ENCODE data around the gene RNF113B.

RNF113B gene

DNA sequence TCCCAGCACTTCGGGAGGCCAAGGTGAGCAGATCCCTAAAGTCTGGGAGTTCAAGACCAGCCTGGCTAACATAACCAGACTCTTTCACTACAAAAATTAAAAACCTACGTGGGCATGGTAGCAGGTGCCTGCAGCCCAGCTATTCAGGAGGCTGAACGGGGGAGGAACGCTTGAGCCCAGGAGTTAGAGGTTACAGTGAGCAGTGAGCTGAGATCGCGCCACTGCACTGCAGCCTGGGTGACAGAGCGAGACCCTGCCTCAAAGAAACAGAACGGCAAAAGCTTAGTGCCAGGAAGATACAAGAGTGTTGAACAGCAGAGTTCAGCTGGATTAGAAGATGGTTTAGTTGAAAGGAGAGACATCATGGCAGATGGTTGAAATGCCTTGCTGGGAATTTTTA is 24.1 kb upstream of the RNF113B start:
- DNase-seq (ENCODE audit: low spot score): no peak
- Histone ChIP-seq H3K4me1 (ENCODE audit: insufficient read depth, poor library complexity, severe bottlenecking) (no peaks in the 10 kb centered on the region), H3K9me3 (ENCODE audit: severe bottlenecking) (peaks cover 5% of the 10 kb centered on the region), H3K27ac (ENCODE audit: poor library complexity, severe bottlenecking) (no peak overlapping the region), H3K27me3 (ENCODE audit: insufficient read depth, poor library complexity, severe bottlenecking) (no peaks in the 10 kb centered on the region), H3K4me3 (ENCODE audit: severe bottlenecking) (no peak overlapping the region), H3K36me3 (ENCODE audit: low read depth) (no peaks in the 10 kb centered on the region)
- ATAC-seq (ENCODE audit: low read depth): no peak
- TF ChIP-seq, protein P1, sequence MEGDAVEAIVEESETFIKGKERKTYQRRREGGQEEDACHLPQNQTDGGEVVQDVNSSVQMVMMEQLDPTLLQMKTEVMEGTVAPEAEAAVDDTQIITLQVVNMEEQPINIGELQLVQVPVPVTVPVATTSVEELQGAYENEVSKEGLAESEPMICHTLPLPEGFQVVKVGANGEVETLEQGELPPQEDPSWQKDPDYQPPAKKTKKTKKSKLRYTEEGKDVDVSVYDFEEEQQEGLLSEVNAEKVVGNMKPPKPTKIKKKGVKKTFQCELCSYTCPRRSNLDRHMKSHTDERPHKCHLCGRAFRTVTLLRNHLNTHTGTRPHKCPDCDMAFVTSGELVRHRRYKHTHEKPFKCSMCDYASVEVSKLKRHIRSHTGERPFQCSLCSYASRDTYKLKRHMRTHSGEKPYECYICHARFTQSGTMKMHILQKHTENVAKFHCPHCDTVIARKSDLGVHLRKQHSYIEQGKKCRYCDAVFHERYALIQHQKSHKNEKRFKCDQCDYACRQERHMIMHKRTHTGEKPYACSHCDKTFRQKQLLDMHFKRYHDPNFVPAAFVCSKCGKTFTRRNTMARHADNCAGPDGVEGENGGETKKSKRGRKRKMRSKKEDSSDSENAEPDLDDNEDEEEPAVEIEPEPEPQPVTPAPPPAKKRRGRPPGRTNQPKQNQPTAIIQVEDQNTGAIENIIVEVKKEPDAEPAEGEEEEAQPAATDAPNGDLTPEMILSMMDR (IDR thresholded peaks at IDR 0.05; ENCODE audit: poor library complexity, severe bottlenecking): no peak

DNA sequence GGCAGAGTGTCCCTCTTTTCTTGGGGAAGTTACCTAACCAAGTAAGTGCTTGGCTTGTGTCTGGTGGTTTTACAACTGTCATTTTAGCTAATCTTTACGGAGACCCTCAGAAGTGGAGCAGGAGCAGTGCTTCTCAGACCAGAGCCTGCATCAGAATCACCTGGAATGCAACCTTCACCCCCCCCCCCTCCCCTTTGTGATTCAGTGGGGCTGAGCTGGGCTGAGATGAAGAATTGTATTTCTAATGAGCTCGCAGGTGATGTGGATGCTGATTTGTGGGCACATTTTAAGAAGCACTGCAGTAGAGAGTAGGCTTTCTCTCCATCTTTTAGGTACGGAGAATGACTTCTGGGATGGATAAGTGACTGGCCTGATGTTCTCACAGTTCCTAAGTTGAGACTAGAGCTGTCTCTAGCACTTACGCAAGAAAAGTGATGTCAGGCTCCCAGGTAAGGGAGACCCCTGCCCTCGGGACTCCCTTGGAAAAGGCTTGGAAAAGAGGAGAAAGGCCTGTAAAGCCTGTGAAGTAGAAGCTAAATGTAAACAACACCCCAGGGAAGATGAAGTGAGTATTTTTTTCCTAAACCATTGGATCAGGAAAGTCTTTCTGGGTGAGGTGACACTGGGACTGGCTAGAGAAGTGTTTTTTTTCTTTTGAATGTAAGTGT is 23.3 kb upstream of the RNF113B start:
- no peak for ATAC-seq (ENCODE audit: low read depth)

DNA sequence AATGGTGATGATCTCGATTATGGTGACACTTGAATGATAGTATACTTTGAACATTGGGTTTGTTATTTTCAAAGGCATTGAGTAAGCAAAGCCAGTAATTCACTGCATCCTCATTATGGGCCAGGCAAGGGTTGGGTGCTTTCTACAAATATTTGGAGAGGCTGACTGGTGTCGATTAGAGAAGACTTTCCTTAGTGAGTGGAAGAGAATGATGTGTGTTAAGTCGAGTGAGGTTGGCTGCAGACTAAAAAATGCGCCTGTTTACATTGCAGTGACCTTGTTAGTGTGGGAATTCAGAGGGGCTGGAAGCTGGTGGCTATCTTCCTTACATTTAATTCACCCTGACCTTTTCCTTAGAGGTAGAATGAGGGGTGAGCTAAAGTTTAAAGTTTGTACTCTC is 22.4 kb upstream of the RNF113B start:
- no peak for ATAC-seq (ENCODE audit: low read depth)
- no peaks in the 10 kb centered on the region for H3K36me3 ChIP-seq (ENCODE audit: low read depth)
- H3K4me3 ChIP-seq (ENCODE audit: severe bottlenecking): no peak overlapping the region
- no peaks in the 10 kb centered on the region for H3K27me3 ChIP-seq (ENCODE audit: insufficient read depth, poor library complexity, severe bottlenecking)
- no peaks in the 10 kb centered on the region for H3K9me3 ChIP-seq (ENCODE audit: severe bottlenecking)
- no peak overlapping the region for H3K27ac ChIP-seq (ENCODE audit: poor library complexity, severe bottlenecking)
- H3K4me1 ChIP-seq (ENCODE audit: insufficient read depth, poor library complexity, severe bottlenecking): no peaks in the 10 kb centered on the region
- TF ChIP-seq, protein P1 (IDR thresholded peaks at IDR 0.05; ENCODE audit: poor library complexity, severe bottlenecking): no peak
- no peak for DNase-seq (ENCODE audit: low spot score)

More for the DNA sequence above, 23.3 kb upstream of the RNF113B start:
- TF ChIP-seq, protein P1 (IDR thresholded peaks at IDR 0.05; ENCODE audit: poor library complexity, severe bottlenecking): no peak
- H3K4me1 ChIP-seq (ENCODE audit: insufficient read depth, poor library complexity, severe bottlenecking): no peaks in the 10 kb centered on the region
- no peak overlapping the region for H3K4me3 ChIP-seq (ENCODE audit: severe bottlenecking)
- no peak for DNase-seq (ENCODE audit: low spot score)
- H3K36me3 ChIP-seq (ENCODE audit: low read depth): no peaks in the 10 kb centered on the region
- peaks cover 5% of the 10 kb centered on the region for H3K9me3 ChIP-seq (ENCODE audit: severe bottlenecking)
- no peaks in the 10 kb centered on the region for H3K27me3 ChIP-seq (ENCODE audit: insufficient read depth, poor library complexity, severe bottlenecking)
- H3K27ac ChIP-seq (ENCODE audit: poor library complexity, severe bottlenecking): no peak overlapping the region

DNA sequence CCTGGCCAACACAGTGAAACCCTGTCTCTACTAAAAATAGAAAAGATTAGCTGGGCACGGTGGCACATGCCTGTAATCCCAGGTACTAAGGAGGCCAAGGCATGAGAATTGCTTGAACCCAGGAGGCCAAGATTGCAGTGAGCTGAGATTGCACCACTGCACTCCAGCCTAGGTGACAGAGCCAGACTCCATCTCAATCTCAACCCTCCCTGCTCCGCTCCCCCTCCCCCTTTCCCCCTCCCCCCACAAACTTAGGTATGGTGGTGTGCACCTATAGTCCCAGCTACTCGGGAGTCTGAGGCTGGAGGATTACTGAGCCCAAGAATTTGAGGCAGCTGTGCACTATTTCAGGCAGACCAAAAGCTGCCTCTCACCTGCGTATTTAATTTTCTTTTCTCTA is 21.6 kb upstream of the RNF113B start:
- Histone ChIP-seq H3K4me1 (ENCODE audit: insufficient read depth, poor library complexity, severe bottlenecking) (no peaks in the 10 kb centered on the region), H3K9me3 (ENCODE audit: severe bottlenecking) (no peaks in the 10 kb centered on the region), H3K36me3 (ENCODE audit: low read depth) (no peaks in the 10 kb centered on the region), H3K27me3 (ENCODE audit: insufficient read depth, poor library complexity, severe bottlenecking) (no peaks in the 10 kb centered on the region), H3K4me3 (ENCODE audit: severe bottlenecking) (no peak overlapping the region), H3K27ac (ENCODE audit: poor library complexity, severe bottlenecking) (no peak overlapping the region)
- DNase-seq (ENCODE audit: low spot score) (no peak), ATAC-seq (ENCODE audit: low read depth) (no peak)
- TF ChIP-seq, protein P1 (IDR thresholded peaks at IDR 0.05; ENCODE audit: poor library complexity, severe bottlenecking): no peak

DNA sequence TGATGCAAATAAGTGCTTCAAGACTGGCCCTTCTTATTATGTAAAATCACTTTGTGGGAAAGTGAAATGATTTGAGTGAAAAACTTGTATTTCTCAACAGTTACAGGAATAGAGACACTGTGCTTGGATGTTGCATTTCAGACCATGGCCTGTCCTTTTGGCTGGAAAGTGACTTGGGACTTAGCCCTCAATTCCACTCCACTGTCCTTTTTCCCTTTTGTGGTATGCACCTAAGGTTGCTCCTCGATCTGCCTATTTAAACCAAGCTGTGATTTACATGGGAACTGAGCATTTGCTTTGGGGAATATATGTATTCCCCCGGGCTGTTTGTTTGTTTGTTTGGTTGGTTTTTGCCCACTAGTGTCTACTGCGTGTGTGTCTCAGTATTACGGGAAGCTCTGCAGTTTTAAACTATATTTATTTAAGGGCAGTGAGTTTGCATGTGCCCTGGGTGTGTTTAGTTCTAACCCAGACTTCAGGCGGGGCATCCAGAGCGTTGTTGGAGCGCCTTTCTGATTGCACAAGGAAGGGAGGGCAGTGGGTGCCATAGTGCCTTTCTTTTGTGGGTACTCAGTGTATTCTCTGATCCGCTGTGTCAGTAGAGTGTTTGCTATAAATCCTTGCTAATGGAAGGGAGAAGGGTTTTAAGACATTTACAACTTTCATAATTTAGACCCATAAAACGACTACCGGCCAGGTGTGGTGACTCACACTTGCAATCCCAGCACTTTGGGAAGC is 18.2 kb upstream of the RNF113B start:
- TF ChIP-seq, protein P1 (IDR thresholded peaks at IDR 0.05; ENCODE audit: poor library complexity, severe bottlenecking): no peak

More for the DNA sequence above, 18.2 kb upstream of the RNF113B start:
- Histone ChIP-seq H3K36me3 (ENCODE audit: low read depth) (no peaks in the 10 kb centered on the region), H3K4me3 (ENCODE audit: severe bottlenecking) (no peak overlapping the region), H3K27me3 (ENCODE audit: insufficient read depth, poor library complexity, severe bottlenecking) (no peaks in the 10 kb centered on the region), H3K9me3 (ENCODE audit: severe bottlenecking) (no peaks in the 10 kb centered on the region), H3K4me1 (ENCODE audit: insufficient read depth, poor library complexity, severe bottlenecking) (no peaks in the 10 kb centered on the region), H3K27ac (ENCODE audit: poor library complexity, severe bottlenecking) (no peak overlapping the region)
- no peak for ATAC-seq (ENCODE audit: low read depth)
- DNase-seq (ENCODE audit: low spot score): no peak
